ENCODE results near the gene DYSF.

Gene DYSF

DNA sequence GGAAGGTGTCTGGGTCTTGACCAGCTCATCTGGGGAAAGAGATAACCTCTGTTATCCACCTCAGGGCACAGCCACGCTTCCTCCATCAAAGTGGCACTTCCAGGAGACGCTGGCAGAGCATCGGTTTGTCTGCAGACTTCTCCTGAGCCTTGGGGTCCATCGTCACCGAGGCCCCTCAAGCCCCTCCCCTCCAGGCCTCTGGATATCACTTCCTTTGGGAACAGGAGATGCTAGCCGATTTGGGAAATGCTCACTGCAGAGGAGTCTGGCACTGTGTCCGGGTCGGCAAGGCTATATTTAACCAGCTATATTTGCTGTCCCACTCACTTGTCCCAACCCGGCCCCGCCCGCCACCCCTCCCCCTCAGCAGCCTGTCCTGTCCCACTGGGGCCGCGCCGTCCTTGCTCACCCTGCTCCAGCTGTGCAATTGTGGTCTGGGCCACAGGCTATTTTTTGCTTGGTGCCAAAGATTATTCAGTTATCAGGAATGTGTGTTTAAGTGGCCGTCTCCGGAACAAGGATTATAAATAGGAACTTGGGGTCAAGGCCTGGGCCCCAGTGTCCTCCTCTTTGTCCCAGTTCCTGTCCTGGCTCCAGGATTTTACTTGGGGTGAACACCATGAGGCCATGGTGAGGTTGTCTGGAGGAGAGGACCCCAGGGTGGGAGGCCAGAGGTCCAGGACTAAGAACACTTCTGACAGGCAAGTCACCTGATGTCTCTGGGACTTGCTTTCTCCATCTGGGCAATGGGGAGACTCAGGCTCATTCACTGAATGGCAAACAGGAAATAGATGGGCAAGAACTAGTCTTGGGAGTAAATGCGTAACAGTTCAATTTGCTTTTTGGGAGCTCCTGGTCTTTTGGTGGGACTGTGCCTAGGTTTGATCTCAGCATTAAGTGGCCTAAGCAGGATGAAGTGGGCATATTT, 263.6 kb downstream of the DYSF start:
- WGBS (ENCODE audit: insufficient coverage, insufficient read length), result no CpG with 5 or more reads among the region's 17 CpGs
- Histone ChIP-seq H3K27ac (ENCODE audit: low read length) (no peak overlapping the region), H3K9me3 (ENCODE audit: control insufficient read depth, insufficient read depth, low read length) (no peaks in the 10 kb centered on the region), H3K4me3 (ENCODE audit: low read length) (no peak overlapping the region), H3K36me3 (ENCODE audit: control insufficient read depth, insufficient read depth, low read length) (no peaks in the 10 kb centered on the region), H3K4me1 (ENCODE audit: control insufficient read depth, insufficient read depth, low read length) (no peaks in the 10 kb centered on the region), H3K27me3 (ENCODE audit: control insufficient read depth, insufficient read depth, low read length) (no peaks in the 10 kb centered on the region)
- DNase-seq (ENCODE audit: low read depth, low spot score), result no peak

DNA sequence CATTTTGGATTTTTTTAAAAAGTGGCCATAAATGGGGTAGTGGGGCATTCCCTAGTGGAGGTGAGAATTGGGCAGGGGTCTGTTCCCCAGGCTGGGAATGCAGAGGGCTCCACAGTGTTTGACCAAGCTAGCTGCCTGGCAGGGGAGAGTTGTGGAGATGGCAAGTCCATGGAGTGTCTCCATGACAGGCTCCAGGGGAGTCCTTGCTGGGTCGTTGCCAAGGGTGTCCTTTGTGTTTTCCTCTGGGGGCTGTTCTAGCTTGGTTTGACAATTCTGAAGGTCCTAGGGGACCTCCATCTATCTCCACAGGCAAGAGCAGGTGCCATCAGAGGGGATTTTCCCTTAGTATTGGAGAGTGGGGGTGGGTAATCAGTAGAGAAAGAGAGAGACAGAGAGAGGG, 265.3 kb downstream of the DYSF start:
- H3K9me3 ChIP-seq (ENCODE audit: control insufficient read depth, insufficient read depth, low read length), result no peaks in the 10 kb centered on the region
- no peaks in the 10 kb centered on the region for H3K36me3 ChIP-seq (ENCODE audit: control insufficient read depth, insufficient read depth, low read length)
- DNase-seq (ENCODE audit: low read depth, low spot score), result no peak
- H3K27ac ChIP-seq (ENCODE audit: low read length), result no peak overlapping the region
- WGBS (ENCODE audit: insufficient coverage, insufficient read length), result no CpG with 5 or more reads among the region's 1 CpG
- H3K27me3 ChIP-seq (ENCODE audit: control insufficient read depth, insufficient read depth, low read length), result no peaks in the 10 kb centered on the region
- no peaks in the 10 kb centered on the region for H3K4me1 ChIP-seq (ENCODE audit: control insufficient read depth, insufficient read depth, low read length)
- H3K4me3 ChIP-seq (ENCODE audit: low read length), result no peak overlapping the region

- DNase-seq (ENCODE audit: low read depth, low spot score), result no peak
- H3K27me3 ChIP-seq (ENCODE audit: control insufficient read depth, insufficient read depth, low read length), result no peaks in the 10 kb centered on the region
- no peak overlapping the region for H3K27ac ChIP-seq (ENCODE audit: low read length)
- no CpG with 5 or more reads among the region's 5 CpGs for WGBS (ENCODE audit: insufficient coverage, insufficient read length)
- no peaks in the 10 kb centered on the region for H3K4me1 ChIP-seq (ENCODE audit: control insufficient read depth, insufficient read depth, low read length)
- no peak overlapping the region for H3K4me3 ChIP-seq (ENCODE audit: low read length)
- H3K9me3 ChIP-seq (ENCODE audit: control insufficient read depth, insufficient read depth, low read length), result no peaks in the 10 kb centered on the region
- H3K36me3 ChIP-seq (ENCODE audit: control insufficient read depth, insufficient read depth, low read length), result no peaks in the 10 kb centered on the region
Measured at GRCh38 chr2:71719520-71720282, 266.3 kb downstream of the DYSF start.

GRCh38 chr2:71720283-71720560, 266.9 kb downstream of the DYSF start:
- Histone ChIP-seq H3K4me1 (ENCODE audit: control insufficient read depth, insufficient read depth, low read length) (no peaks in the 10 kb centered on the region), H3K4me3 (ENCODE audit: low read length) (no peak overlapping the region), H3K27ac (ENCODE audit: low read length) (no peak overlapping the region), H3K9me3 (ENCODE audit: control insufficient read depth, insufficient read depth, low read length) (no peaks in the 10 kb centered on the region), H3K36me3 (ENCODE audit: control insufficient read depth, insufficient read depth, low read length) (no peaks in the 10 kb centered on the region), H3K27me3 (ENCODE audit: control insufficient read depth, insufficient read depth, low read length) (no peaks in the 10 kb centered on the region)
- no peak for DNase-seq (ENCODE audit: low read depth, low spot score)

DNA sequence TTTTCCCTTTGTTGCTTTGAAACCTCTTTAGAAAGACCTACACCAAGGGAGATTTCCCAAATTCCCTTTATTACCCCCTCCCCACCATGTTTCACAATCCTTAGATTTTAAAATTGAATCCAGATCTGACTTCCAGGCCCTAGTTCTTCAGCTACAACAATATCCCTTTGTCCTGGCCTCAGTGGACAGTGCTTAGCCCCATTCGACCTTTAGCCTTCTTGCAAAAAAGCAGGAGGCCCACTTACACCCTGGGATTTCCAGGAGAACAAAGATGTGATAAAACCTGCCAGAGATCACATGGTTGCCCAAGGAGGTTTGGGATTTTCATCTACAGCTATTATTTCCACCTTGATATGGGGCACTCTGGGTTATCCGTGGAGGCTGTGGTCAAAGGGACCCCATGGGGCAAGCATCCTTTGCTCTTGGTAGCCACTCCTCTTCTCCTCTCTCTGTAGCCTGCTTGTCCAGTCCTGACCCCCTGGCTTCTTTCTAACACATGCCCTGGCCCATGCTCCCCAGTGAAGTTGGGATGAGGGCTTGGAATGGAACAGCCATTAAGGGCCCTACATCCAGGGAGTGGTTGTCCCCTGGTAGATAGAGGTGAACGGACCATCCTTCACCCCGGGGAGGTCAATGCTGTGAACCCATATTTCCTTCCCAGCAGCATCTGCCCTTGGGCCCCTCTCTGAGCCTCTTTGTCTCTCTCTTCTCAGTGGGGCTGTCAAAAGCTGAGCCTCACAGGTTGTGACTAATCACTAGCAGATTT, 267.4 kb downstream of the DYSF start:
- Histone ChIP-seq H3K27ac (ENCODE audit: low read length) (no peak overlapping the region), H3K27me3 (ENCODE audit: control insufficient read depth, insufficient read depth, low read length) (no peaks in the 10 kb centered on the region), H3K36me3 (ENCODE audit: control insufficient read depth, insufficient read depth, low read length) (no peaks in the 10 kb centered on the region), H3K4me1 (ENCODE audit: control insufficient read depth, insufficient read depth, low read length) (no peaks in the 10 kb centered on the region), H3K9me3 (ENCODE audit: control insufficient read depth, insufficient read depth, low read length) (no peaks in the 10 kb centered on the region), H3K4me3 (ENCODE audit: low read length) (no peak overlapping the region)
- WGBS (ENCODE audit: insufficient coverage, insufficient read length), result no CpG with 5 or more reads among the region's 4 CpGs
- DNase-seq (ENCODE audit: low read depth, low spot score), result no peak

DNA sequence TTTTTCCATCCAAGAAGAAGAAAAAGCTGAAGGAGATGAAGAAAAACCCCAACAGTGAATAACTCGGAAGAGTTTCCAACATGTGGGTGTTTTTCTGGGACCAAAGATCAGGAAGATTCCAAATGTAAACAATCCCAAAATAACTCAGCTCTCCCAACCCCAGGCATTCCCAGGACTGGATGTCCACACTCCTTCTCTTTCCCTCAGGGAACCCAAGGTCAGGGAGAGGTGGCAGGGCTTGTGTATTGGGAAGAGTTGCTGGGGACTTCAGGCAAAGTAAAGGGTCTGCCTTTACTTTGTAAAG, 268.0 kb downstream of the DYSF start:
- no peaks in the 10 kb centered on the region for H3K4me1 ChIP-seq (ENCODE audit: control insufficient read depth, insufficient read depth, low read length)
- no peak overlapping the region for H3K27ac ChIP-seq (ENCODE audit: low read length)
- H3K9me3 ChIP-seq (ENCODE audit: control insufficient read depth, insufficient read depth, low read length), result no peaks in the 10 kb centered on the region
- H3K27me3 ChIP-seq (ENCODE audit: control insufficient read depth, insufficient read depth, low read length), result no peaks in the 10 kb centered on the region
- no peaks in the 10 kb centered on the region for H3K36me3 ChIP-seq (ENCODE audit: control insufficient read depth, insufficient read depth, low read length)
- no CpG with 5 or more reads among the region's 1 CpG for WGBS (ENCODE audit: insufficient coverage, insufficient read length)
- H3K4me3 ChIP-seq (ENCODE audit: low read length), result no peak overlapping the region
- DNase-seq (ENCODE audit: low read depth, low spot score), result no peak

DNA sequence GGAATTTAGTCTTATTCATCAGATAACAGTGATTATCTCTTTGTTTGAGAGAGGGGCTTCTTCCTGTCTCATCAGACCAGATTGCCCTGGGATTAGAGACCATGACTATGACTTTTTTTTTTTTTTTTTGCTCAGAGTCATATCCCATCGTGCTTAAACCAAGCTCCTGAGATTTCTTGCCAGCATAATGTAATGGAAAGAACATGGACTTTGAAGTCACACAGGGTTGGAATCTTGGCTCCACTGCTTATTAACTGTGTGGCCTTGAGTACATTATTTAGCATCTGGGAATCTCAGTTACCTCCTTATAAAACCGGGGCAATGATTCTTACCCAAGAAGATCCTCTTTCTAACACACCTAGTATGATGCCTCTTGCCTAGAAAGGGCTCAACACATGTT, 268.3 kb downstream of the DYSF start:
- H3K27ac ChIP-seq (ENCODE audit: low read length), result no peak overlapping the region
- no peak overlapping the region for H3K4me3 ChIP-seq (ENCODE audit: low read length)
- no peaks in the 10 kb centered on the region for H3K9me3 ChIP-seq (ENCODE audit: control insufficient read depth, insufficient read depth, low read length)
- no CpG with 5 or more reads among the region's 2 CpGs for WGBS (ENCODE audit: insufficient coverage, insufficient read length)
- H3K4me1 ChIP-seq (ENCODE audit: control insufficient read depth, insufficient read depth, low read length), result no peaks in the 10 kb centered on the region
- DNase-seq (ENCODE audit: low read depth, low spot score), result no peak
- H3K36me3 ChIP-seq (ENCODE audit: control insufficient read depth, insufficient read depth, low read length), result no peaks in the 10 kb centered on the region
- no peaks in the 10 kb centered on the region for H3K27me3 ChIP-seq (ENCODE audit: control insufficient read depth, insufficient read depth, low read length)

GRCh38 chr2:71722286-71722685, 268.9 kb downstream of the DYSF start:
- H3K27ac ChIP-seq (ENCODE audit: low read length), result no peak overlapping the region
- no peak overlapping the region for H3K4me3 ChIP-seq (ENCODE audit: low read length)
- no peak for DNase-seq (ENCODE audit: low read depth, low spot score)
- no peaks in the 10 kb centered on the region for H3K9me3 ChIP-seq (ENCODE audit: control insufficient read depth, insufficient read depth, low read length)
- H3K27me3 ChIP-seq (ENCODE audit: control insufficient read depth, insufficient read depth, low read length), result no peaks in the 10 kb centered on the region
- no CpG with 5 or more reads among the region's 1 CpG for WGBS (ENCODE audit: insufficient coverage, insufficient read length)
- no peaks in the 10 kb centered on the region for H3K4me1 ChIP-seq (ENCODE audit: control insufficient read depth, insufficient read depth, low read length)
- no peaks in the 10 kb centered on the region for H3K36me3 ChIP-seq (ENCODE audit: control insufficient read depth, insufficient read depth, low read length)

DNA sequence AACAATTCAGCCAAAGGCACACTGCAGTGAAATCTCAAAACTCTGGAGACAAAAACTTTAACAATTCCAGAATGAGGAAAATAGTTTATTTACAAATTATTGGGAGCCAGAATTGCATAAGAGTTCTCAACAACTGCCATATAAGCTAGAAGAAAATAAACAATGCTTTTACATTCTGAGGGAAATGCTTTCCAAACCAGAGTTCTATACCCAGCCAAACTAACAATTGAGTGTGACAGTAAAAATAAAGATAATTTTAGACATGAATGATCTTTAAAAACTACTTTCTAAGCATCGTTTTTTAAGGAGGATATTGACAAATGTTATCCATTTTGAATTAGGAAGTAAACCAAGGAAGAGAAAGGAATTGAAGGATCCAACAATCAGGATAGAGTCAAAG, 271.4 kb downstream of the DYSF start:
- no CpG with 5 or more reads among the region's 1 CpG for WGBS (ENCODE audit: insufficient coverage, insufficient read length)
- Histone ChIP-seq H3K4me1 (ENCODE audit: control insufficient read depth, insufficient read depth, low read length) (no peaks in the 10 kb centered on the region), H3K27ac (ENCODE audit: low read length) (no peak overlapping the region), H3K27me3 (ENCODE audit: control insufficient read depth, insufficient read depth, low read length) (no peaks in the 10 kb centered on the region), H3K9me3 (ENCODE audit: control insufficient read depth, insufficient read depth, low read length) (no peaks in the 10 kb centered on the region), H3K36me3 (ENCODE audit: control insufficient read depth, insufficient read depth, low read length) (no peaks in the 10 kb centered on the region), H3K4me3 (ENCODE audit: low read length) (no peak overlapping the region)
- no peak for DNase-seq (ENCODE audit: low read depth, low spot score)

- DNase-seq (ENCODE audit: low read depth, low spot score), result no peak
- H3K36me3 ChIP-seq (ENCODE audit: control insufficient read depth, insufficient read depth, low read length), result no peaks in the 10 kb centered on the region
- no peak overlapping the region for H3K4me3 ChIP-seq (ENCODE audit: low read length)
- H3K4me1 ChIP-seq (ENCODE audit: control insufficient read depth, insufficient read depth, low read length), result no peaks in the 10 kb centered on the region
- H3K9me3 ChIP-seq (ENCODE audit: control insufficient read depth, insufficient read depth, low read length), result no peaks in the 10 kb centered on the region
- H3K27ac ChIP-seq (ENCODE audit: low read length), result no peak overlapping the region
- H3K27me3 ChIP-seq (ENCODE audit: control insufficient read depth, insufficient read depth, low read length), result no peaks in the 10 kb centered on the region
Measured at GRCh38 chr2:71725836-71726235, 272.5 kb downstream of the DYSF start.

Data from iPS DF 6.9 (cell line).